Dermis lymphatic vessel endothelial cell (primary cell): Measurements from ENCODE around the gene LPO. TPM values are rescaled to one million over a fixed set of nuclear protein-coding genes. Genes with fewer than 3 reads are reported as not detected.

Experiments
- total RNA-seq: library from RNA; depleted of rRNA; stranded (reverse); fragments of >200 nt; gene quantifications from 2 replicates; pipeline ENCODE4 v1.2.1, GENCODE V29; 2014

Gene LPO
- under 0.01 TPM in 1 of 2 replicates, not detected in the other for total RNA-seq

GRCh38 chr17:58238147-58238634 lies at the start of gene LPO:
Gene LPO (plus strand): TSS chr17:58238584. CDS start chr17:58242980, 4,396 bp downstream.

DNA sequence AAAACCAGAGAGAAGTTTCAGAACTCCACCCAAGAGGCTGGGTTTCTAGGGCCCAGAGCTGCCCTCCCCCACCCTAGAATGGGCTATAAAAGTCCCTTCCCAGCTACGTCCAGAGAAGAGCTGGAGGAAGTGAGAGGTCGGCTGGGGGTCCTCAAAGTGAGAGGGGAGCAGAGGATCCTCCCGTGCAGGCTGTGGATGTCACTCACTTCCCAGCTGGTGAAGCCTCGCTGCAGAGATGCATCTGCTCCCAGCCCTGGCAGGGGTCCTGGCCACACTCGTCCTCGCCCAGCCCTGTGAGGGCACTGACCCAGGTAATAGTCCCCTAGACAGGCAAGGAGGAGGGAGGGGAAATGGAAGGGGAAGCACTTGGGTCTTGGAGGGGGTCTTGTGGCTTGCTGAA lies 45.8 kb upstream of the LPO start, which contains the start of gene EPX:
Gene EPX (plus strand): TSS at position 115 of the 400 bp plus-strand sequence. CDS start 121 bp downstream, at position 236.

GRCh38 chr17:58219007-58219788 lies 19.2 kb upstream of the LPO start, which contains the start of gene MKS1:
Gene MKS1 (minus strand): TSS chr17:58219255. CDS start chr17:58219230, 25 bp downstream.

GRCh38 chr17:58280480-58281217 lies 42.3 kb downstream of the LPO start, which contains the start of gene MPO:
Gene MPO (minus strand): TSS chr17:58280935. CDS start chr17:58280758, 177 bp downstream.

Other genes starting within 250 kb of the LPO start
- 333 and 428 TPM in 2 replicates for gene SRSF1, start 231.3 kb upstream of the LPO start, total RNA-seq
- 10.2 and 11.8 TPM in 2 replicates for gene DYNLL2, start 155.2 kb upstream of the LPO start, total RNA-seq
- not detected in 2 replicates for gene OR4D1, start 90.2 kb upstream of the LPO start, total RNA-seq
- not detected in 2 replicates for gene OR4D2, start 71.6 kb upstream of the LPO start, total RNA-seq
- gene EPX, start 45.9 kb upstream of the LPO start, total RNA-seq: not detected in 2 replicates
- 11.3 and 14.4 TPM in 2 replicates for gene MKS1, start 19.3 kb upstream of the LPO start, total RNA-seq
- gene MPO, start 42.4 kb downstream of the LPO start, total RNA-seq: not detected in 2 replicates
- under 0.01 and 0.09 TPM in 2 replicates for gene TSPOAP1, start 90.2 kb downstream of the LPO start, total RNA-seq
- gene SUPT4H1, start 113.6 kb downstream of the LPO start, total RNA-seq: 56.4 and 61.6 TPM in 2 replicates
- gene RNF43, start 178.9 kb downstream of the LPO start, total RNA-seq: under 0.01 and 0.11 TPM in 2 replicates
- under 0.01 TPM in 1 of 2 replicates, not detected in the other for gene HSF5, start 249.8 kb downstream of the LPO start, total RNA-seq